Esophagus muscularis mucosa (tissue), 3 donors: Measurements from ENCODE around the gene DEDD2.

ENCODE experiments used
- POLR2AphosphoS5 ChIP-seq, 2 donors: sonication (generic); formaldehyde crosslinking; IDR thresholded peaks; one replicate each; pipeline ENCODE4 v1.6.1; 2017; ENCODE audit warnings: antibody characterized with exemption in 2 of 2
- TF ChIP-seq, protein P1 (sequence below), 3 experiments: fragments of 200-600 bp in 2 of 3; fragments of 450-650 bp in 1 of 3; sonication (generic) in 2 of 3; IDR thresholded peaks; one replicate each; pipeline ENCODE4 v1.5.1; 2017 to 2019; ENCODE audit warnings: antibody characterized with exemption in 3 of 3, mild to moderate bottlenecking in 2 of 3, moderate library complexity in 1 of 3

GRCh38 chr19:42168206-42168605 is 49.3 kb downstream of the DEDD2 start:
- TF ChIP-seq, protein P1, sequence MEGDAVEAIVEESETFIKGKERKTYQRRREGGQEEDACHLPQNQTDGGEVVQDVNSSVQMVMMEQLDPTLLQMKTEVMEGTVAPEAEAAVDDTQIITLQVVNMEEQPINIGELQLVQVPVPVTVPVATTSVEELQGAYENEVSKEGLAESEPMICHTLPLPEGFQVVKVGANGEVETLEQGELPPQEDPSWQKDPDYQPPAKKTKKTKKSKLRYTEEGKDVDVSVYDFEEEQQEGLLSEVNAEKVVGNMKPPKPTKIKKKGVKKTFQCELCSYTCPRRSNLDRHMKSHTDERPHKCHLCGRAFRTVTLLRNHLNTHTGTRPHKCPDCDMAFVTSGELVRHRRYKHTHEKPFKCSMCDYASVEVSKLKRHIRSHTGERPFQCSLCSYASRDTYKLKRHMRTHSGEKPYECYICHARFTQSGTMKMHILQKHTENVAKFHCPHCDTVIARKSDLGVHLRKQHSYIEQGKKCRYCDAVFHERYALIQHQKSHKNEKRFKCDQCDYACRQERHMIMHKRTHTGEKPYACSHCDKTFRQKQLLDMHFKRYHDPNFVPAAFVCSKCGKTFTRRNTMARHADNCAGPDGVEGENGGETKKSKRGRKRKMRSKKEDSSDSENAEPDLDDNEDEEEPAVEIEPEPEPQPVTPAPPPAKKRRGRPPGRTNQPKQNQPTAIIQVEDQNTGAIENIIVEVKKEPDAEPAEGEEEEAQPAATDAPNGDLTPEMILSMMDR (IDR thresholded peaks at IDR 0.05): no peak
- no peak for TF ChIP-seq POLR2AphosphoS5 (IDR thresholded peaks at IDR 0.05)
